ENCODE measurements around the gene PRKCE.

Gene PRKCE

DNA sequence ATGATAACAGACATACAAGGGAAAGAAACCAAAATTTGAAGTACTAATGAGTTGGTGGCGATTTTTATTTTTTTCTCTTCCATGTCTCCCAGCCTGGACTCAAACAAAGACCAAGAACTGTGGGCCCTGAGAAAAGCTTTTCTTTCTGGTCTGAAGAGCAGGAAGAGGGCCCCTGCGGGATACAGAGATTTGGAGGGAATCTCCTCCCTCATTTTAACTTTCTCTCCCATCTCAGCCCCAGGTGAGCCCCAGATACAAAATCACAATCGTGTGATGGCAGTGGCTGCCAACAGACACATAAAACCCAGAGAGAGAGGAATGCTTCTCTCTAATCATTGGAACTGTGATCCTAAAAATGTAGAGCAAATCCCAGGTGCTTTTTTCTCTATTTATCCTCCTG, 19.5 kb upstream of the PRKCE start:
- no peak for DNase-seq (ENCODE audit: low read depth)

DNA sequence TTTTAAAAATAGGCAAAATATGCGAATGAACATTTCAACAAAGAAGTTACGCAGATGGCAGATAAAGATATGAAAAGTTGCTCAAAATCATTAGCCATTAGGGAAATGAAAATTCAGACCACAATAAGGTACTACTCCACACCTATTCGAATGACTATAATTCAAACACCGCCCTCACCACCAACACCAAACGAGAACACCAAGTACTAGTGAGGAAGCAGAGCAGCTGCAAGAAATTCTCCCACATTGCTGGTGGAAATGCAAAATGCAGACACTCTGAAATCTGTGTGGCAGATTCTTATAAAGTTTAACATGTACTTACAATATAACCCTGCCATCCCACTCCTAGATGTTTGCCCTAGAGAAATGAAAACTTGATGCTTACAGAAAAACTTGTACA, 17.3 kb upstream of the PRKCE start:
- DNase-seq (ENCODE audit: low read depth): no peak

GRCh38 chr2:45636008-45636407, 15.5 kb upstream of the PRKCE start:
- DNase-seq (ENCODE audit: low read depth): no peak

DNA sequence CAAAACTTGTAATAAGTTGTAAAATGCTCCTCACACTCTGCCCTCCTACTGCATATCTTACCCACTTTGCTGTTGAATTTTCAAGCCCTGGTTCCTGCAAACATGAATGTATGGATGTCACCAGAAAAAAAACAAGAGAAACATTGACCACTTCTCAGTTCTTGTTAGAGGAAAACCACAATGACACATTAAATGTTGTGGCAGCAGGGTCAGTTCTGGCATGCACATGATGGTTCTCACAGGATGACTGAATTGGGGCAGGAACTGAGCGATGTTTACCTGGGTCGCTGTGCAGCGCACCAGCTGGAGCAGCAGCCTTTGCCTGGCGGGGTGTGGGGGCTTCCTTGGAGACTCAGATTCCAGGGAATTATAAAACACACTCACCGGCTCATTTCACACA, 14.0 kb upstream of the PRKCE start:
- no peak for DNase-seq (ENCODE audit: low read depth)

GRCh38 chr2:45640576-45640975, 10.9 kb upstream of the PRKCE start:
- DNase-seq (ENCODE audit: low read depth): no peak

DNA sequence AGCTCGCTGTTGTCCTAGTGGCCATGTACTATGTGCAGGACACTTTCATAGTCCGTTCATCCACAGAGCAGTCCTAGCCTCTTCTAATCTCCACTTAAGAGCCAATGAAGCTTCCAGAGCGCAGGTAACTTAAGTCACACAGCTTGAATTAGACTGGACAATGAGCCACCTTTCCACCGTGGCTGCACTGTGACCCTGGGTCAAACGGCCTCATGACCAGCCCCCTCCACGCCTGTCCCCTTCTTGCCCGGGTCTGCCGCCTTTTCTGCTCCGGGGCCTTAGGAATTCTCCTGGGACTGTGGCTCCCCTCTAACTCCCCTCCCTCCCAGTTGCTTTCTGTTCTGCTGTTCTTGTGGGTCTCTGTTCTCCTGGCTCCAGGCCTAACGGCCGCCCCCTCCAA, 8.4 kb upstream of the PRKCE start:
- DNase-seq (ENCODE audit: low read depth): no peak

DNA sequence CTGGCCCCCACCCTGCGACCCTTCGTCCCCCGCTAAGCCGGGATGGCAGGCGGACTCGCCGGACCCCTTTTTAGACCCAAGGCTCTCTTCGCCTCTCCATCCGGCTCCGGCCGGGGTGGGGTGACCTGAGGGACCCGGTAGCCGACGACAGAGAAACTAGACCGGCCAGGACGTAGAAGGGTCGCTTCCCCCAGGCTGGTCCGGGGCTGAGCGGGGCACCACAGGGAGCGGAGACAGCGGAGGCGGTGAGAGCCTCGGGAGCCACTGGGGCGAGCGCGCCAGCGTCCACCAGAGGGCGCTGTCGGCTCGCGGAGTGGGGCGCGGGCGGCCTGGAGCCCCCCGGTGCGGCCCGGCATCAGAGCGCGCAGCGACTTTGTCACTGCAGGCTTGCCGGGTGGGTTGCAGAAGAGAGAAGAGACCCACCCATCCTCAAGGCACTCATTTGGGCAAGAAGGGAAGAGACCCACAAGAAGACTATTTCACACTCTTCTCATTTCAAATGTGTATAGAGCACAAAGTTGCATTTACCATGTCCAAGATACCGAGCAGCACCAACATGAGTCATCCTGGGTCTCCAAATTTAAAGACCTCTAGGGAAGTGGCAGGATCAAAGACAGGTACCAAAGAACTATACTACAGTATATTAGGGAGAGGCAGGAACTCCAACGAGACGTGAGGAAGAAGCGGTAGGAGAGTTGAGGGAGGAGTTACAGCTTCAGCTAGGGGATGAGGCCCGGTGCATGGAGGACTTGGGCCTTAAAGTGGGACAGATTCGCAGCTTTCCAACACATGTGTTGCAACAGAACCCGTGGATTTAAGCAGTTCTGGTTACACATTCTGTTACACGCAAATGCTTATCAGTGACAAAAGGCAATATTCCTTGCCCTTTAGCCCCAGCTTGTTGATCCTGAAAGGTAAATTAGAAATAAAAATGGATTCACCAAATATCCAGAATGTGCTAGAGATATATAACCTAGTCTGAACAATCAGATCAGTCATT, 7.6 kb upstream of the PRKCE start:
- DNase-seq (ENCODE audit: low read depth): no peak

DNA sequence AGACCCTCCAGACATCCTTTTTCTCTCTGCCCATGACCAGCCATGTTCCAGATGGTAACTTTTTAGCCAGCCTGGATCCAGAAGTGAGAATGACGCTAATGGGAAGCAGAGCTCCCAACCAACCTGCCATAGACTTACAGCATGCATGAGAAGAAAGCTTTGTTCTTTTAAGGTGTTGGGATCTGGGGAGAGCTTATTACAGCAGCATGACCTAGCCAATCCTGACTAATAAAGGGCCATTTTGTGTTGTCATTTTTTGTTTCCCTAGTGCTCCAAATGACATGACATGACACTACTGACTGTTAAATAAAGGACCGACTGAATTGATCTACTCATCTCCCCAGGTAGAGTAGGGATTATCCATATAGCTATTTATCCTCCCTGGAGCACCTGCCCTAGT, 5.2 kb upstream of the PRKCE start:
- no peak for DNase-seq (ENCODE audit: low read depth)

GRCh38 chr2:45647356-45647755, 4.1 kb upstream of the PRKCE start:
- no peak for DNase-seq (ENCODE audit: low read depth)

DNA sequence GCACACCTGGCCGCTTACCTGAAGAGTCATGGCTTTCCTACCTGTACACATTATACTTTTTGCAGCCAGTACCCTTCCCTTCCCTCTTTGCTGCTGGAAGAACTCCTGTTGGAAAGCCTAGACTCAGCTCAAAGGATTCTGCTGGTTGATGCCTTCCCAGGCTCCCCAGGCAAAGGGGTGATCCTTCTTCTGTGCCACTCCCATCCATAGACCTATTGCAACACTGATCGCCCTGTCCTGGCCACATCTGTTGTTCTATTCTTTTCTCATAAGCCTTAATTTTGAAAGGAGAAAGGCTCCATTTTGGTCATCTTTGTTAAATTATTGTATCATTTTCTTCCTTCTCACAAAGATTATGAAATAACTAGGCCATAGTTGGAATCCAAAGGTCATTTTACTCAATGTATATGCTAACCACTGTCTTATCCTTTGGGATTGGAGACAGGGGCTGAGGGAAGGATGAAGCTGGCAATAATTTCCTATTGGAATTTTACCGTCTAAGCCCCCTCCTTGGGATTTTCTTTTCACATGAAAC, 3.4 kb upstream of the PRKCE start:
- no peak for DNase-seq (ENCODE audit: low read depth)

GRCh38 chr2:45648636-45649035, 2.8 kb upstream of the PRKCE start:
- DNase-seq (ENCODE audit: low read depth): no peak

GRCh38 chr2:45649462-45649857, 2.0 kb upstream of the PRKCE start:
- DNase-seq (ENCODE audit: low read depth): no peak

DNA sequence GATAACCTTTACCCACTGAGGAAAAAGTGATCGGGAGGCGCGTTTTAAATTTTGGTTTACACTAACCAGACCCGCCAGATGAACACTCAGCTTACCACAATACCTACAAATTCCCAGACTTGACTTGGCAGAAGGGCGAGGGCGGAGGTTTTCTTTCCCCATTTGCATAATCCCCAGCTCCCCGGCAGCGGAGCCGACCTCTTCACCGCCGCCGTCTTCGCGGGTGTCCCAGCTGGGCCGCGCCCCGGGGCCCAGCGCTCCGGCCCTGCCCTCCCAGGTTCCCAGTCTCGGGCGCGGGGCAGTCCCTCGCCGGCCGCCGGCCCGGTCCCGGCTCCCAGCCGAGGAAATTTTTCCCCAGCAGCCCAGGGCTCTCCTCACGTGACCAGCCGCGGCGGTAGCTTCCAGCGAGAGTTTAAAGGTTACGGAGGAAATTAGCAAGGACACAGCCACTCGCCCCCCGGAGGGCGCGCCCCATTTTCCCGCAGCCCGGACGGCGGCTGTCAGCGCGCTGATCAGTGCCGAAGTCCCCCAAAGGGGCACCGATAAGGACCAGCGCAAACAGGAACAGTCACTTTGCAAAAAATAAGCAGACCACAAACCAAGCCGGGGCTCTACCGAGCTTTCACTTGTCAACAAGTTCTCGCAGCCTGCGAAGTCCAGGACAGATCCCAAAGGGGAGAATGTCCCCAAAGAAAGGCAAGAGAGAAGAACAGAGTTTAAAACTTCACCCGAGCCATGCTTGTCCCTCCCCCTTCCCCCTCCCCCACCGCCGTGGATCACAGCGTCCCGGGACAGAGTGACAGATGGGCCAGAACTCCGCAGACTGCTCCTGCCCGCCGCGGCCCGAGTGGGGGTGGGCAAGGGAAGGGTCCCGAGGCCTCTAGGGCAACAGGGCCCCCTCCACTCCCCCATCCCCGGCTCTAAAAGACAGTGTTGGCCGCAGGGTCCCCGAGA, 1.3 kb upstream of the PRKCE start:
- no peak for DNase-seq (ENCODE audit: low read depth)

- peak; percentile 91 for DNase-seq (ENCODE audit: low read depth)
Observed at GRCh38 chr2:45650851-45651414, 542 bp upstream of the PRKCE start.

DNA sequence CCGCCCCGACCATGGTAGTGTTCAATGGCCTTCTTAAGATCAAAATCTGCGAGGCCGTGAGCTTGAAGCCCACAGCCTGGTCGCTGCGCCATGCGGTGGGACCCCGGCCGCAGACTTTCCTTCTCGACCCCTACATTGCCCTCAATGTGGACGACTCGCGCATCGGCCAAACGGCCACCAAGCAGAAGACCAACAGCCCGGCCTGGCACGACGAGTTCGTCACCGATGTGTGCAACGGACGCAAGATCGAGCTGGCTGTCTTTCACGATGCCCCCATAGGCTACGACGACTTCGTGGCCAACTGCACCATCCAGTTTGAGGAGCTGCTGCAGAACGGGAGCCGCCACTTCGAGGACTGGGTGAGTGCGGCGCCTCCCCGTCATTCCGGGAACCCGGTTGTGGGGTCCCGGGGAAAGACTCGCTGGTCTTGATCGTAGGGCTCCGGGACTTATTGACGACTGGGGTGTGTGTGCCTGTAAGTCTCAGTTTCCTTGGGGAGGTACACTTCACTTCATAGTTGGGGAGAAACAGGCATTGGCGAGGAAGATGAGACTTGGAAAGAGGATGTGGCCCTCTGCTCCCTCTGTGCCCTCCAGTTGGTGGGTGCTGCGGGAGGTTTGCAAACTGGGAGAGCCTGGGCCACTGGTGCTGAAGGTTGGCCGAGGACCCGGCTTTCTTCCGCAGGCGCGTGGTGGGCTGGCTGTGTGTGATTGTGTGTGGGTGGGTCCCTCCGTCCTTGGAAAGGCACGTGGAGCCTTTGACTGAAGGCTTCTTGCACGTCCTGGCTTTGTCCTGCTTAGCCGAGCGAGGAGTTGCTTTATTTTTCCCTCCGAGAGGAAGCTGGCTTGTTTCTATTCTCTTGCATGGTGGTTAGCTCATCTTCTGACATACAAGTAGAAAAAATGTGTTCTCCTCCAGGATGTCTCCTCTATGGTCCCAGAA, 886 bp downstream of the PRKCE start:
- no peak for DNase-seq (ENCODE audit: low read depth)

DNA sequence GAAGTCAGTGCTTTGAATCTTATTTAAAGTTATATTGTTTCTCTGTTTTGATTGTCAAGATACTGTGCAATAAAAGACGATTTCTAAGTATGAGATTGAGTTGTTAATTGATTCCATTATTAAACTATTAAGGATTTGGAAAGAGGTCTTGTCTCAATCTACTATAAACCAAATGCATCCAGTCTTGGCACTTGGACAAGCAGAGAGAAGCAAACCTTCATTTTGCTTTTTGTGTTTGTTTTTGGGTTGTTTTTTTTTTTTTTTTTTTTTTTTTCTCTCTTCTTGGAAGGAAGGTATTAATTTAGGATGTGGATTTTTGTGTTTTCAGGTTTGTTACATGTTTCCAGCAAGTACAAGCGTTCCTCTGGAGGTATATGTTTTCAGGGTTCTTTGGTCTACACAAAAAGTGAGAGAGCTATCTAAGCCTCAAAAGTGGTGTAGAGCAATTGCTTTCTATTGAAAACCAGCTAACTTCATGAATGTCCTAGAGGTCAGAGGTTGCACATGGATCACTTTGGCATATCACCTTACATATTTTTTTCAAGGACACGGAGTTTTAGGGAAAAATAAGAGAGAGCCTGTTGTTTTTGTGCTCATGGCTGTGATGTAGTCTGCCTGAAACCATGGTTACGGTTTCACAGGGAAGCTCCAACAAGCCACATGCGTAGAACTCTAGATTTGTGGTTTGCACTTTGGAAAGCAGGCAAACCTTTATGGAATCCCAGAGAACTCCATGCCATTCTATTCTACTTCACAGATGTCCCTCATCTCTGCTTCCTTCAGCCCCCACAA, 1.8 kb downstream of the PRKCE start:
- no peak for DNase-seq (ENCODE audit: low read depth)

- DNase-seq (ENCODE audit: low read depth): no peak
Observed at GRCh38 chr2:45654250-45654649, 2.8 kb downstream of the PRKCE start.

GRCh38 chr2:45661828-45662227, 10.4 kb downstream of the PRKCE start:
- no peak for DNase-seq (ENCODE audit: low read depth)

DNA sequence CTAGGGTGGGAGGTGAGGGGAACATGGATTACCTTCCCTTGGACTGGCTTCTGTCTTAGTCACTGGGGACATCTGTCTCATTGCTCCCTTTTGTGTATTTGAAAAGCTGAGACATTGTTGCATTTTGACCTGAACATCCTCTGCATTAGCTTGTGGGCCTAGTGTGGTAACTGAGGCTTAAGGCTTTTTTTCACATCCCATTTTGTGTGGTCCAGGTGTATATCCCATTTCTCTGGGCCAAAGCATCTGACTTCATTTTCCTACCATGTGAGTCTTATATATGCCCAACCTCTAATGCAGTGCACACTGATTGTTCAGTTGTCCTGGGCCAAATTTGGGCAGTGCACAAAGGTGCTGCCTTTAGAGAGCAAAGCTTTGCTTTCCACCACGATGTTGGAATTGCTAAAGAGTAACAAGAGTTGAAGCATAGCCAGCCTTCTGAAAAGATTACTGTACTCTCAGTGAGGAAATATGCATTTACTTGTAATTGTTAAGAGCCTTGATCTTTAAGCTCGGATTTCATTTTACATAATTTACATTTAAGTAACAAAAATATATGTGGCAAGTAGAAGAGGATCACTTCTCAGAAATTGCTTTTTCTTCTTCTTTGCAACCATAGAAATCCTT, 13.3 kb downstream of the PRKCE start:
- no peak for DNase-seq (ENCODE audit: low read depth)

DNA sequence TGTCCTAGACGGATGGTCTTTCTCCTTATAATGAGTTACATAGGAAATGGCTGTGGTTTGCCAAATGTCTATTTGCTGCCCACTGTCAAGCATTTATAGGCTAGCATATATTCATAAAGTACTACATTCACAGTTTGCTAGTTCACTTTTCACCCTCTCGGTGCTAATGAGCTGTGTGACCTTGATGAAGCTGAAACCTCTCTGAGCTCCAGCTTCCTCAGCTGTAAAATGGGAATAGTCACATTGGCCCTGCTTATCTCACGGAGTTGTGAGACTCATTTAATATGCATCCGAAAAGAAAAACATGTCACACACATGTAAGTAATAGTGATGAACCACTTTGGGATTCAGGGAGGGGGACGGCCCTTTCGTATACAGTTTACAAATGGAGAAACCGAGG, 17.0 kb downstream of the PRKCE start:
- no peak for DNase-seq (ENCODE audit: low read depth)

Data from GM04503 (cell line).